HG03565 (cell line): ENCODE measurements around the gene CRYBA2.

Source experiments
- ATAC-seq: cut with Tn5 transposase; IDR thresholded peaks from one replicate; pipeline ENCODE4 v1.9.1; 2021; ENCODE audit warnings: mild to moderate bottlenecking, moderate library complexity; ENCODE audit not compliant: unreplicated experiment

CRYBA2 gene

DNA sequence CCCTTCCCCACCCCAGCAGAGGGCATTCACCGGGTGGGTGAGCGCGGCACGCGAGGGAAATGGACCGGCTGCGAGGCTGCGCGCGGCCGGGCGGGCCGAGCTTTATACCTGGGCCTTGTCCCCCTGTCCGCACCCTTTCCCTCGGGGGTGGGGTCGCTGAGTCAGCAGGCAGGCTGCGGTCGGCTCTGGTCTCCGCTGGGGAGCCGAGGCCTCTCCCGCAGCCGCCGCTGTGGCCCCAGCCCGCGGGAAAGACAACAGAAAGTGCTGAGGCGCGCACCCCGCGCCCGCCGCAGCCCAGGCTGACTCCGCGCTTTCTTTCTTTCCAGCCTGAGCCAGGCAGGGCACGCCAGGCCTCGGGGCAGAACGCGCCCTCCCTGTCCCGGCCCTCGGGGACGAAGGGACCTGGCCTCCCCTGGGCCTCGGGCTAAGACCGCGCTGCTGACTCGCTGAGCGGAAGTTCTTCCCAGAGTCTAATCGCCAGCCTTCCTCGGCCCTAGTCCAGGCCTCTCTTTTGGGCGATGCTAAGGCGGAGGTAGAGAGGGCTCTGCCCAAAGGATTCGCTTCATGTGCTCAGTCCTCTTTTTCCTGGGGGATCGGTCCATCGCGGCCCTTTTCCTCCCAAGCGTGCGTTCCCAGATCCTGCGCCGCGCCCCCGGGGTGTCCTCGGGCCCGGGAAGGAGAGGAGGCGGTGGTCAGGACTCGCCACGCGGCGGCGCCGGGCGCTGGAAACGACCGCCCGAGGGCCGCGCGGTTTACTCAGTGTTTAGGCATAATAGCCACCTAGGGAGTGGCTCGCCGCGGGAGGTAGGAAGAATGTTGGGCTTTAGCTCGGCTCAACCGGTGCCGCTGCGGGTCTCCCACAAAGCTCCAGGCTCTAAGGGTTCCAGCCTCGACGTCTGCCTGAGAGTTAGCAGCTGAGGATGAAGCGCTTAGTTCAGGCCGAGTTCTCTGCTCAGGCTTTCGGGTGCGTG lies at the start of gene CRYBA2:
Gene CRYBA2 (minus strand): TSS at position 78 of the 971 bp plus-strand sequence. CDS start 246 bp downstream, outside the sequence.
- no peak for ATAC-seq

DNA sequence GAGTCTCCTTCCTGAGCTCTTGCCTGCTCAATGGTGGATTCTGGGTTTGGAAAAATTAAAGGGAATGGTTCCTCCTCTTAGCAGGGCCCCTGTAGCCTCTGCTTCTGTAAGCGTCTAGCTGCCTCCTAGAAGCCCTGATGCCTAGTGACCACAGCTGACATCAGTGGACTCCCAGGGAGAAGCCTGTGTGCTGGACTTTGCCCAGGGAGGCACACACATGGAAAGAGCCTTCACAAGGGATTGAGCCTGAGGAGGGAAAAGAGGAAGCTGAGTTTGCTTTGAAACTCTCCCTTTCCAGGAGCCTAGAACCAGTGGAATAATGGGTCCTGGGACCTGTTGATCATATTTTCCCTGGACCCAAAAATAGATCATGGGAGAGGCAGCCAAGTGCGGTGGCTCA lies 49.5 kb upstream of the CRYBA2 start:
- no peak for ATAC-seq

DNA sequence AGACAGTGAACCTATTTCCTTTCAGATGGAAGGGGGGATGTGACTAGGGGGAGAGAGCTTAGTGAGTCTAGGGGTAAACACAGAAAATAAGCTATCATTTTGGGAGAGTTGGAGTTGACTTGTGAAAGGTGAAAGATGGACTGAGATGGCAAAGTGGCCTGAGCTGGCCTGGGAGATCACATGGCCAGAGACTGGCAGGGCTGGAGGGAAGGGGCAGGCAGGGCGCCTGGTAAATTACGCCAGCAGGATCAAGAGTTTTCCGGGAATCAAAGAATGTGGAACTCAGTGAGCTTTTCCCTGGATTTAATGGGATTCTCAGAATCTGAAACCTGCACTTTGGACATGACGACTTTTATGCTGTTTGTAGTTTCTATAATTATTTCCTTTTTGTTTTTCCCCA lies 48.9 kb upstream of the CRYBA2 start:
- no peak for ATAC-seq

DNA sequence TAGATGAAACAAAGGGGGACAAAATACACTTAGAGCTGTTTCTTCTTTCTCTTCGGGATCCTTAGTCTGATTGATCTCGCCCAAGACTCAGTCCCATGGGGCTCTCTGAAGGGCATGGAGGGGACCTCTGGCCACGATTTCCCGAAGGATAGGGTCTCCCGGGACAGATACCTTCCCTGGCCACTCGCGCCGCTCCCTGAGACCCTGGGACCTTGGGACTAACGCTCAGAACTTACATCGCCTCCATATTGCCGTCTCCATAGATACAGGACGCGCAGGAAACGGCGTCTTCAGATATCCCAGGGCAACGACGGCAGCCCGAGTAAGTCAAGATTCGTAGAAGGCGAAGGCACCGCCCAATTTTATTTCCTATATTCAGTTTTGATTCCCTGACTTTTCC lies 48.0 kb upstream of the CRYBA2 start, which contains the start of gene CFAP65:
Gene CFAP65 (minus strand): TSS at position 265 of the 400 bp plus-strand sequence. CDS start 2,468 bp downstream, outside the sequence.
- ATAC-seq: no peak

DNA sequence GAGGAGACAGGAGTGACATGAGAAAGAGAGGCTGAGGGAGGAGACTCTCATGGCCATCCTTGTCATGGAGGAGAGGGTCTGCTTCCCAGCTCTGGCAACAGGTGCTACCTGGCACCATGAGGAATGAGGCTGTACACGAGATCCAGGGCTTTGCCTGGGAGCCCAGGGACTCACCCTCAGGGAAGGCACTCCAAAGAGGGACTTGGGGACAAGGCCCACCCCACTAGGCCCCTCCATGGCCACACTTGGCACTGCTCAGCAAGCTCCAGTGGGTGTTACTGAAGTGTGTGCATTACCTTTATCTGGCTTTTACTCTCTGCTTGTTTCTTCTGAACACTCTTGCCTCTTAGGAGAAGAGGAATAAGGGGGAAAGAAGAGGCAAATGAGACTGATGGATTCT lies 45.4 kb upstream of the CRYBA2 start:
- no peak for ATAC-seq

DNA sequence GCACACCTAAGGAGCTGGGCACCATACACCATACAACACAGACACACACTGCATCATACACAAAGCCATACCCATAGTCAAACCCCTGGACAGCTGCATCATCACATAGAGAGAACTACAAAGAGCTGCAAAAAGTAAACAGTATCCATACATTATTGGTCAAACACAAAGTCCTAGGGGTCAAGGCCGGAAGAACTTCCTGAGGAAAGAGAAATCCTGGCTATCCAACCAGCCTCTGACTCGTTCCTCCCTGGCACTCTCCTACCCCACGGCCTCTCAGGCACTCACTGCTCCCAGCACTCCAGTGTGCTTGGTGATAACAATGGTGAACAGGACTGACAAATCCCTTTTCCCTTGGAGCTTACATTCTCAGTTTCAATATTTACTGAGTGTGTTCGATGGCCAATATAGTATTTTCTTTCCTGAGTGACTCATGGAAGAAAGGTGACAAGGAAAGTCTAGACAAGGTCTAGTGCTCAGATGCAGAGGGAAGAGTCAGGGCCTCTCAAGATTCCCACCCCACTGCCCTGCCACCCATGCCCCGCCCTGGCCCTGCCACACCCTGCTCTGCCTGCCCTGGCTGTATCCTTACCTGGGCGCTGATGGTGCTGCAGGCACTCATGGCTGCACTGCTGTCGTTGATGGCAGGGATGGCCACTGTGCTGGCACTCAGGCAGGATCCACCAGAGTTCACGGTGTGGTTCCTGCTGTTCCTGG lies 44.7 kb upstream of the CRYBA2 start:
- ATAC-seq: no peak

DNA sequence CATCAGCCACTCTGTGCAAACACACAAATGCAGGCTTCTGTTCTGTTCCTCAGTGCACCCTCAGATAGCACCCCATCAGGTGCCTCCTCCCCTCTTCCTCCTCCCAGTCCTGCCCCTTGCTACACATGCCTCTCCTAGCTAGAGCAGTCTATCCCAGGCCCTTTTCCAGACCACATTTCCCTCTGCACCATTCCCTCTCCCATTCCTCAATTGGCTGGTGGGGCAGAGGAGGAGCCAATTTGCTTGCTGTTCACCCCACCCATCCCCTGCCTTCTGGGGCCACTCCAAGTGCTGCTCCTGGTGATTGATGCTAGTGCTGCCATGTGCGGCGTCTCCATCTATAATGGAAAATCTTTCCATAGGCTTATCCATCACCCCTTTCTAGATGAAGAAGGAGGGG lies 42.7 kb upstream of the CRYBA2 start:
- ATAC-seq: no peak

- no peak for ATAC-seq
These were observed 41.6 kb upstream of the CRYBA2 start for GRCh38 chr2:219034823-219035222.

DNA sequence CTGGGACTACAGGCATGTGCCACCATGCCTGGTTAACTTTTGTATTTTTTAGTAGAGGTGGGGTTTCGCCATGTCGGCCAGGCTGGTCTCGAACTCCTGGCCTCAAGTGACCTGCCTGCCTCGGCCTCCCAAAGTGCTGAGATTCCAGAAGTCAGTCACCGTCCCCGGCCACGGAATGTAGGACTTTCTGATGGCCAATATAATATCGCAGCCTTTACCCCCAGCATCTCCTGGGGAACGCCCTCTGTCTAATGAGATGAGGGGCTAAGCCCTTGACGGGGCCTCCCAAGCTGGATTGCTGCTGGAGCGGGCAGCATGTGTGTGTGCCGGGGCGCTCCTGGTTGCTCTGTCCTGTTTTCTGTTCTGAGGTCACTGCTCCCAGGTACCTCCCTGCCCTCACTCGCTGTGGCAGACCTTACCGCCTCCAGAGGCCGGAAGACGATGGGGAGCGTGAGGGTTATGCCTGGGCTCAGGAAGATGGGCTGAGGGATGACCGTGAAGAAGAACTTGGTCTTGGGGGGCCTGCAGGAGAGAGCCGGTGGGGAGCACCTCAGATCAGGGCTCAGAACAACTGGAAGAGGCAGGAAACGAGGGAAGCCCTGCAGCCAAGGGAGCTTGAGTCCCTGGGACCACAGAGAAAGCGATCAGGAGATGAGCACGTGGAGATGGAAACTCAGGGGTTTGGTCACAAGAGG lies 39.0 kb upstream of the CRYBA2 start:
- no peak for ATAC-seq

DNA sequence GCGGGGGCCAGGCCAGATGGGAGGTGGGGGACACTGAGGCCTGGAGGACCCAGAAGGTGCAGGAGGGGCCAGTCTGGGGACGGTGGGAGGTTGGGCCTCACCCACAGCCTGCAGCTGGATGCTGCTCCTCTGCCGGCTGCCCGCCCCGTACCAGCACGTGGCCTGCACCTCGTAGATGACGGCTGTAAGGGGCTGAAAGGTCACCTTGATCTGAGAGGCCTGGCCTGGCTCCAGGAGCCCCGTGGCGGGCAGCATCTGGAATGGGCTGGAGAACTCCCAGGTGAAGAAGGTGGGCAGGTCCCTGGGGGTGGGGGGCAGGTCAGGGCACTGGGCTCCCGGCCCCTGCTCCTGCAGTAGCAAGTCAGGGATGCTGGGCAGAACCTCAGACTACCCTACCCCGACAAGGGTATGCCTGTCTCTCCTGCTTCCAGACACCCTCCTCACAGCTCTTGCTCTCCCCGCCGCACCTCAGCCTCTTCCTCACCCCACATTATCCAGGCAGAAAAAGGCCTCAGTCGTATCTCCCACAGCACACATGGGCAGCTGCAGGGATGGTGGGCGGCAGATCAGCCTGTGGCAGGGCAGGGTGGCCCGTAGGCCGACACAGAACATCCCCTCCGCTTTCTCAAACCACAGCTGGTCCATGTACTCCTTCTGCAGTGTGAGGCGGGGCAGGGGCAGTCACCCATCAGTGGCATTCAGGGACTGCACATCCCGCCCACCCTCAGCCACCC lies 38.0 kb upstream of the CRYBA2 start:
- no peak for ATAC-seq

- no peak for ATAC-seq
These were observed 37.1 kb upstream of the CRYBA2 start for GRCh38 chr2:219030177-219030940.

DNA sequence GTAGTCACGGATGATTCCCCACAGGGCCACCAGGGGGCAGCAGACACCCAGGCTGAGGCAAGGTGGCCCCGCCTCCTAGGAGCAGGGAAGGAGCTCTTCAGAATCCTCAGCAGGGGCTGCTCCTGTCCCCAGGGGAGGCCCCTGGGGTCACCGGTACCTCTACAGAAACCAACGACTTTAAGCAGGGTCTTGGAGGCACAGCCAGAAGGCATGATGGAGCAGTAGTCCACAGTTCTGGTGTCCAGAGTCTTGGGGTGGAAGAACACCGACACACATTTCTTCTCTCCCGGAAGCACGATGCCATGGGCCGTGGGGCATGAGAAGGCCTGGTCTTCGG lies 36.6 kb upstream of the CRYBA2 start:
- ATAC-seq: no peak

DNA sequence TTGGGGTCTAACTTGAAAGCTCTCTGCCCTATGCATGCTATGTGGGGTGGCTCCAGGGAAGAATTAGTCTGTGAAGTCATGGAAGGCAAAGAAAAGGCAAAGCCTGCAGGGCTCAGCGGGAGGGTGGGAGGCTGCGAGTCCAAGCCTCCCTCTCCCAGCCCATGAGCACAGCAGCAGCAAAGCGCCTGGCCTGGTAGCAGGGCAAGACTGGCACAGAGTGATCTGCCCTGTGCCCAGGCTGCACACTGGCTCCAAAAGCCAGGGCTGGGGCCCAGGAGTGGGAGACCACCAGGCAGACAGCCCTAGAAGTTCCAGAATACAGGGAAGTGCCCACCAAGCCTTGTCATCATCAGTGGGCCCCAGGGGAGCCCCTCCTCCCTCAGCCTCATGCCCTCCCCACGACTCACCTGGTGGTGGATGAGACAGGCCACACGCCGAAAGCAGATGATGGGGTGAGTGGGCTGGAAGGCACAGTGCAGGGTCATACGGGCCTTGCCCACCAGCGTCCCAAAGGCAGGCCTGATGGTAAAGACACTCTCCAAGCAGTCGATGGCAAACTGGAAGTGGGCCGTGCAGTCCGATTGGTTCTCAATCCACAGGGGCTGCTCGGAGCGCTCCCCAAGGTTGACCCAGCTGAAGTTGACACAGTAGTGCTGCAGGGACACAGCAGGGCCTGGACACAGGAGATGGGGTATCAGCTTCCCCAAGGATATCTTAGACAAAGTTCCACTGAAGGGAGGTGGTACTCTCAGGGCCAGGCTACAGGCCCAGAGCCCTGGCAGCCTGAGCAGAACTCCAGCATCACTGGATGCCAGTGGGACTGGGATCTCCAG lies 36.0 kb upstream of the CRYBA2 start:
- ATAC-seq: no peak

DNA sequence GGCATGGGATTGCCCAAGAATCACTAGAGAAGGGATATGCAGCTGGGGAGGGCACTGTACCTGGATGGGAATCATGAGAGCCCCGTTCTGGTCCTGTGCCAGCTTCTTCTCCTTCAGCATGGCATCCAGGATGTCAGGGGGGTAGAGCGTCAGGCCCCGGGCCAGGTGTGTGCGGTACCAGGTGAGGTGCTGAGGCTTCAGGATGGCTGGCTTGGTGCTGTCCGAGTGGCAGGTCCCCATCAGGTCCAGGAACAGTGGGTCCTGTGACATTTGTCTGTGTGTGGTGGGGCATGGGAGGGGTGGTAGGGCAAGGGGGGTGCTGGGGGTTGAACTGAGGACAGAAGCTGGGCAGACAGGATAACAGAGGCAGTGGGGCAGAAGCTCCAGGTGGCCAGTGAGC lies 34.9 kb upstream of the CRYBA2 start:
- ATAC-seq: no peak

DNA sequence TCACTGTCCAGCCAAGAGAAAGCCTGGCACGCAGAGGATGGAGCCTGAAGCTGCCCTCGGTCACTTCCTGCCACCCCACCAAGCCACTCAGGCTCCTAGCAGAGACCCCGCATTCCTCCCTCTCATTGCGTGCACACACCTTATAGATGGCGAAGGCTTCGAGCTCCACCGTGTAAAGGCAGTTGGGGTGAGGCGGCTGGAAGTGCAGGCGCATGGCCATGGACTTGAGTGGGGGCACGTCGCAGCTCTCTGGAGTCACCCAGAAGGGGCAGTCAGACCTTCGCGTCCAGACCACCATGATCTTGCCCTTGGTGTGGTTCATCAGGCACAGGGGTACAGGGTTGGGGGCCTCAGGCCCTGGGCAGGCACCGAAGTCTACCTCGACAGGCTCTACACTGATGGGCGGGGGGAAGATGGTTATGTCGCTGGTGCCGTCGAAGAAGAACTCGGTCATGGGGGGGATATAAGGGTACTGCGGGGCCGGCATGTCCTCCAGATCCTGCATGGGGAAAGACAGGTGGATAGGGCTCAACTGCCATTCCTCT lies 34.4 kb upstream of the CRYBA2 start:
- no peak for ATAC-seq

DNA sequence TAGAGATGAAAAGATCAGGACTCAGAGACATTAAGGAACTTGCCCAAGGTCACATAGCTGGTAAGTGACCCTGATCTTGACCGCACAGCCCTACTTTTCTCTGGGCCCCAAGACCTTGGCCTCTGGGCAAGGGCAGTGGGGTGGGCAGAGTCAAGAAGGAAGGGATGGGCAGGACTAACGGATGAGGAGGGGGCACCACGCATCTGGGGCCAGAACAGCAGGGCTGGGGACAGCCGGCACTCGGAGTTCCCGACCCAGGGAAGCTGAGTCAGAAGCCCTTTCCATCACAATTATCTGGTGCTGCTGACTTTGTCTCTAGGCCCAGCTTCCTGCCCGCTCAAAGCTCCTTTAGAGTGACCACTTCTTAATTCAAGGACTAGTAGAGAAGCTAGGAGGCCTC lies 33.7 kb upstream of the CRYBA2 start:
- no peak for ATAC-seq

DNA sequence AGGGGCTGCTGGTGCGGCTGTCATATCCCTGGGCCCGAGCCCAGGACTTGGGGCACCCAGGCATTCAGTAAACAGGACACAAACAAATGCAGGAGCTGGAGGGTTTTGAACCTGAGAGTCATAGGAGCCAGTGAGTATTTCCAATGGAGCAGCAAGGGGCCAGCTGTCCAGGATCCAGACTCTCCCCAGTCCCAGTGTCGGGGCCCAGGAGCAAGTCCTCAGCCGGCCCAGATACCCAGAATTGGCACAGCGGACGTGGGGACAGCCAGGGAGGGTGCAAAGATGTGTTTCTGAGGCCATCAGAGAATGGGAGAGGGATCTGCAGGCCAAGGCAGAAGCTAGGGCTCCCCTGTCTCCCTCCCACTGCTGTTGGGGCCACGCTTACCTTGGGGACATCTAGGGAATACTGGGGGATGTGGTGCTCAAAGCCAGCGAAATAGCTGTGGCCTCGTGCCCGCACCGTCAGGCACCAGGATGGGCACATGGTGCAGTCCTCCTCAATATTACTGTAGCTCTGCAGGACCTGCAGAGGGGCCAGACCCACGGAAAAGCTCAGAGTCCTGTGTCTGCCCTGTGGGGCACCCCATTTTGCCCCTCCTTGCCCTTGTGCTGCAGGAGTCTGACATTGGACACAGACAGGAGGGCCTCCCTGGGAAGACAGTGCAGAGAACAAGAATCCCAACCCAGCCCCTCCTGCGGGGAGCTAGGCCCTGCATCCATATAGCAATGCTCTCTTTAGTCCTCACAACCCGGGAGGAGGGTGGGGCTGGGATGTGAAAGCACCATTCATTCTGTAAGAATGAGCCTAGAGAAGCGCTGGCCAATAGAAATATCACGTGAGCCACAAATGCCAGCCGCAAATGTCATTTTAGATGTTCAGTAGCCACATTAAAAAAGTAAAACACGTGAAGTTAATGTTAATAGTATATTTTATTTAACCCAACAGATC lies 32.7 kb upstream of the CRYBA2 start:
- no peak for ATAC-seq

DNA sequence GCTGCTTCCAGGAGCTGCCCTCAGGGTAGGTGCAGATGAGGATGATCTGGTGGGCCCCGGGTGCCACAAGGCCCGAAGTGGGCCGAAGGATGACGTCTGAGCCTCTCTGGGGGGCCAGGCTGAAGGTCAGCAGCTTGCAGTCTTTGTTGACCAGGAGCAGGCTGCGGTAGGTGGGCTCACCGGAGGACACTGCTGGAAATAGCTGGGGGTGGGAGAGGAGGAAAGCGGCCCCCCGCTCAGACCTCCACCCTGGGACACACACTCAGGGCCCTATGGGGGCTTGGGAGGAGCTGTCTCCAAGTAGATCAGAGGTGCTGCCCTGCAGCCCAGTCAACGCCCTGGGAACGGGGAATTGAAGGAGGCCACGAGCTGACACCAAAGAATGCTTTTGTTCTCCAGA lies 30.8 kb upstream of the CRYBA2 start:
- ATAC-seq: no peak
